HepG2 (cell line): ENCODE results near the gene ABCA4. TPM values are rescaled to one million over a fixed set of nuclear protein-coding genes. Genes with fewer than 3 reads are reported as not detected.

ENCODE experiments used
- ATAC-seq: fragments of 200-7000 bp; cut with Tn5 transposase; 3 replicates; pipeline ENCODE4 v1.9.1; 2020; ENCODE audit warnings: mild to moderate bottlenecking, moderate library complexity
- BruUV-seq: library from RNA; stranded (reverse); fragments of 400-500 nt; replicated peaks from 2 replicates; lab custom pipeline; 2021; lab: Mats Ljungman, UMichigan
- CTCF ChIA-PET: fragments of 300-600 bp; formaldehyde crosslinking; extraction: SDS; loops from one replicate; lab custom pipeline; 2021; ENCODE audit warnings: low total read pairs, inconsistent platforms, low intra/inter-chr PET ratio; lab: Yijun Ruan, JAX
- POLR2A ChIA-PET: fragments of 350-600 bp; sonication (Branson Sonifier 250); formaldehyde crosslinking; loops from one replicate; lab custom pipeline; 2020; ENCODE audit warnings: antibody characterized with exemption, inconsistent platforms; lab: Yijun Ruan, JAX
- DNase-seq: peaks from one replicate; pipeline ENCODE4 v3.0.0-alpha.2; 2015; ENCODE audit warnings: low spot score
- FAIRE-seq: peaks from 3 replicates; lab custom pipeline; 2011; peaks lifted over from hg19 to GRCh38; lab: Jason Lieb, UNC
- H2AFZ ChIP-seq: one replicate; pipeline ENCODE4 v1.6.1; 2011; ENCODE audit warnings: low read length, inconsistent platforms
- H3K27ac ChIP-seq: fragments of 300-600 bp; 3 replicates; pipeline ENCODE4 v1.8.0; 2011; ENCODE audit warnings: mixed run types, mild to moderate bottlenecking, mixed read lengths, low read length, inconsistent platforms; ENCODE audit not compliant: insufficient read depth; ENCODE audit errors: extremely low read length
- H3K27me3 ChIP-seq, 2 experiments: fragments of 200-600 bp in 1 of 2; 2 replicates in 1 of 2; 3 replicates in 1 of 2; pipeline versions ENCODE4 v1.6.0 to v1.8.0; 2011; ENCODE audit warnings: low read length in 2 of 2, mild to moderate bottlenecking in 2 of 2, moderate library complexity in 2 of 2, inconsistent platforms in 1 of 2; ENCODE audit not compliant: insufficient read depth in 2 of 2, control insufficient read depth in 1 of 2
- H3K36me3 ChIP-seq, 2 experiments: fragments of 200-600 bp in 1 of 2; replicated peaks in 1 of 2; 2 replicates in 1 of 2; 3 replicates in 1 of 2; pipeline versions ENCODE4 v1.5.1 to v1.8.0; 2011; ENCODE audit warnings: low read length in 2 of 2, inconsistent platforms in 1 of 2; ENCODE audit not compliant: insufficient read depth in 2 of 2, control insufficient read depth in 1 of 2
- H3K4me1 ChIP-seq: 2 replicates; pipeline ENCODE4 v1.5.1; 2012; ENCODE audit warnings: low read length, inconsistent platforms; ENCODE audit not compliant: insufficient read depth
- H3K4me2 ChIP-seq: 2 replicates; pipeline ENCODE4 v1.6.0; 2011; ENCODE audit warnings: low read depth, low read length, inconsistent platforms
- H3K4me3 ChIP-seq, 3 experiments: fragments of 200-600 bp in 1 of 3; sonication (generic), shearing (Covaris generic) in 1 of 3; replicated peaks in 1 of 3; 2 replicates each; pipeline ENCODE4 v1.5.1; 2011 to 2016; ENCODE audit warnings: low read length in 3 of 3, inconsistent platforms in 2 of 3, low read depth in 2 of 3, mild to moderate bottlenecking in 2 of 3, control low read depth in 1 of 3, mixed read lengths in 1 of 3; ENCODE audit not compliant: insufficient read depth in 1 of 3
- H3K79me2 ChIP-seq: one replicate; pipeline ENCODE4 v1.6.1; 2011; ENCODE audit warnings: low read length, inconsistent platforms; ENCODE audit not compliant: insufficient read depth
- H3K9ac ChIP-seq: 2 replicates; pipeline ENCODE4 v1.6.0; 2011; ENCODE audit warnings: mild to moderate bottlenecking, low read depth, low read length, inconsistent platforms; ENCODE audit not compliant: insufficient read depth
- H3K9me3 ChIP-seq: 2 replicates; pipeline ENCODE4 v1.5.1; 2012; ENCODE audit warnings: mild to moderate bottlenecking, low read length
- H4K20me1 ChIP-seq: 2 replicates; pipeline ENCODE4 v1.6.0; 2011; ENCODE audit warnings: inconsistent platforms, mild to moderate bottlenecking, low read length, moderate library complexity; ENCODE audit not compliant: insufficient read depth
- AGO2 ChIP-seq: fragments of 200-400 bp; formaldehyde crosslinking; optimal IDR thresholded peaks from 2 replicates; pipeline ENCODE3; 2017; ENCODE audit warnings: mild to moderate bottlenecking, low read depth, low read length, moderate library complexity
- FLYWCH1 ChIP-seq: sonication (generic); formaldehyde crosslinking; IDR thresholded peaks from 2 replicates; pipeline ENCODE4 v1.8.1; 2023; ENCODE audit warnings: mild to moderate bottlenecking, missing genetic modification reagents
- PCBP1 ChIP-seq: fragments of 200-400 bp; formaldehyde crosslinking; IDR thresholded peaks from 2 replicates; pipeline ENCODE4 v1.6.1; 2017; ENCODE audit warnings: mild to moderate bottlenecking, low read depth, low read length, borderline replicate concordance
- ZNF644 ChIP-seq: IDR thresholded peaks from 2 replicates; pipeline ENCODE4 v1.6.1; 2016; ENCODE audit warnings: low read depth
- WGBS: methylation state at CpG from one replicate; pipeline ENCODE4 v1.1.6; 2017; ENCODE audit warnings: low lambda C conversion rate; 5-methylcytosine and 5-hydroxymethylcytosine counted together
- in situ Hi-C: cut with HindIII; loops from 2 replicates; pipeline ENCODE4 v1.10.0; 2017; ENCODE audit warnings: low pct_unique_long_range_greater_than_20kb; ENCODE audit not compliant: extremely low pct_ligation_motif_present
- intact Hi-C: fragments of 100-400 bp; cut with micrococcal nuclease; formaldehyde crosslinking; loops from one replicate; pipeline ENCODE4 v1.10.0; 2022; ENCODE audit not compliant: unreplicated experiment
- polyA plus RNA-seq, 8 experiments: library from polyadenylated mRNA; depleted of rRNA in 3 of 8; stranded (reverse) in 7 of 8; unstranded in 1 of 8; fragments of >200 nt; fragmentation: Illumina TruSeq in 4 of 8; extraction: Trizol in 4 of 8; gene quantifications; 2 replicates each; pipeline versions ENCODE4 v1.2.1 to v1.2.3, GENCODE V29; 2011 to 2016; ENCODE audit warnings: low read depth in 4 of 8, missing spikeins in 1 of 8, mixed read lengths in 1 of 8; ENCODE audit not compliant: insufficient read depth in 1 of 8
- total RNA-seq, 5 experiments: library from RNA; depleted of rRNA; stranded (reverse); fragments of >200 nt; fragmentation: Illumina TruSeq; extraction: Trizol; gene quantifications; 2 replicates each; pipeline ENCODE4 v1.2.3, GENCODE V29; 2016; ENCODE audit warnings: low read depth in 1 of 5
- TF ChIP-seq, protein P1 (sequence below): sonication (generic); formaldehyde crosslinking; IDR thresholded peaks from 2 replicates; pipeline ENCODE4 v1.4.0; 2020; ENCODE audit warnings: missing genetic modification reagents
- TF ChIP-seq, protein P2 (sequence below): sonication (generic); formaldehyde crosslinking; IDR thresholded peaks from 2 replicates; pipeline ENCODE4 v1.8.0; 2023; ENCODE audit warnings: mild to moderate bottlenecking, missing genetic modification reagents
- TF ChIP-seq, protein P3 (sequence below): sonication (generic); formaldehyde crosslinking; IDR thresholded peaks from 2 replicates; pipeline ENCODE4 v1.5.1; 2020; ENCODE audit warnings: missing genetic modification reagents, mild to moderate bottlenecking, borderline replicate concordance
- TF ChIP-seq, protein P4 (sequence below): sonication (generic); formaldehyde crosslinking; IDR thresholded peaks from 2 replicates; pipeline ENCODE4 v1.4.0; 2020; ENCODE audit warnings: missing genetic modification reagents
- TF ChIP-seq, protein P5 (sequence below): sonication (generic); formaldehyde crosslinking; IDR thresholded peaks from 2 replicates; pipeline ENCODE4 v1.4.0; 2020; ENCODE audit warnings: missing genetic modification reagents, mild to moderate bottlenecking, borderline replicate concordance

ABCA4 gene
- total and polyA plus RNA-seq, 2 of the 13 experiments (the other 11 are each of a cell fraction or from before 2014, with no cell fraction given), result 0.24 to 0.67 TPM

DNA sequence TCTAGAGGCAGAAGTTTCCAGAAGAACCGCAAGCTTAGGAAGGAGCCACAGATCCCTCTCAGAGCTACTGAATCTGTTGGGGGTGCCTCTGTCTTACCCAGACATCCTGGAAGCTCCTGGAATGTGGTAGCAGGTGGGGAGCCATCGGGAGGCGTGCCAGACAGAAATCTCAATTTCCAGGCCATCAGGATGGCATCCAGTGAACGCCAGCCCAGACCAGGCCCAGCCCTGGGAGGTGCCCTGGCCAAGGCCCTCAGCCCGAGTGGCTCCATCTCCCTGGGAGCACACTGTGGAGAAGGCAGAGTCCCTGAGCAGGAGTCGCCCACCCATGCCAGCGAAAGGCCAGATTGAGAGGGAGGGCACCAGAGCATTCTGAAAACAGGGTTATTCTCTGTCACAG, 2.5 kb downstream of the ABCA4 start (continued):
- TF ChIP-seq, protein P1, sequence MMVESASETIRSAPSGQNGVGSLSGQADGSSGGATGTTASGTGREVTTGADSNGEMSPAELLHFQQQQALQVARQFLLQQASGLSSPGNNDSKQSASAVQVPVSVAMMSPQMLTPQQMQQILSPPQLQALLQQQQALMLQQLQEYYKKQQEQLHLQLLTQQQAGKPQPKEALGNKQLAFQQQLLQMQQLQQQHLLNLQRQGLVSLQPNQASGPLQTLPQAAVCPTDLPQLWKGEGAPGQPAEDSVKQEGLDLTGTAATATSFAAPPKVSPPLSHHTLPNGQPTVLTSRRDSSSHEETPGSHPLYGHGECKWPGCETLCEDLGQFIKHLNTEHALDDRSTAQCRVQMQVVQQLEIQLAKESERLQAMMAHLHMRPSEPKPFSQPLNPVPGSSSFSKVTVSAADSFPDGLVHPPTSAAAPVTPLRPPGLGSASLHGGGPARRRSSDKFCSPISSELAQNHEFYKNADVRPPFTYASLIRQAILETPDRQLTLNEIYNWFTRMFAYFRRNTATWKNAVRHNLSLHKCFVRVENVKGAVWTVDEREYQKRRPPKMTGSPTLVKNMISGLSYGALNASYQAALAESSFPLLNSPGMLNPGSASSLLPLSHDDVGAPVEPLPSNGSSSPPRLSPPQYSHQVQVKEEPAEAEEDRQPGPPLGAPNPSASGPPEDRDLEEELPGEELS (CRISPR knock-in tag), result no peak
- TF ChIP-seq, protein P2, sequence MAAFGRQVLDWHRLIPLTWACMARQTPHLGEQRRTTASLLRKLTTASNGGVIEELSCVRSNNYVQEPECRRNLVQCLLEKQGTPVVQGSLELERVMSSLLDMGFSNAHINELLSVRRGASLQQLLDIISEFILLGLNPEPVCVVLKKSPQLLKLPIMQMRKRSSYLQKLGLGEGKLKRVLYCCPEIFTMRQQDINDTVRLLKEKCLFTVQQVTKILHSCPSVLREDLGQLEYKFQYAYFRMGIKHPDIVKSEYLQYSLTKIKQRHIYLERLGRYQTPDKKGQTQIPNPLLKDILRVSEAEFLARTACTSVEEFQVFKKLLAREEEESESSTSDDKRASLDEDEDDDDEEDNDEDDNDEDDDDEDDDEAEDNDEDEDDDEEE (CRISPR knock-in tag), result no peak
- TF ChIP-seq AGO2, result no peak

DNA sequence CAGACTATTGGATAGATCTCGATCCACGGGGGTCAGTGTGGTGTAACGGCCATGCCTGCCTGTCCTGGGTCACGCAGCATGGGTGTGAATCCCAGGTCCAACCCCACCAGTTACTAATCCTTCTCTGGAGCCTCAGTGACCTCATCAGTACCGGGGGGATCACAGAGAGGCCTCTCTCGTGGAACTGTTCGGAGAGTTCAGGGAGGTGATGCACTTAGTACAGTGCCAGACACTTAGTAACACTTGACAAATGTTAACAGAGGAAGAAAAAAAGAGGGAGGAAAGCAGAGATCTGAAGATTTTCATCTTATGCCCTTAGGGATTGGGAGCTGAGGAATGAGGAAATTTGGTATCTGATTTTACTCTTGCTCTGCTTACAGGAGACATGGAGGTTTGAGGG, 2.9 kb downstream of the ABCA4 start:
- no TSS peak for BruUV-seq
- DNase-seq (no peak), FAIRE-seq (no peak), ATAC-seq (no peak)
- H3K36me3 ChIP-seq, result no peaks in the 10 kb centered on the region
- H3K4me3 ChIP-seq, result no peak overlapping the region
- ChIA-PET POLR2A (interaction anchor here (1.0 kb wide), 1 partner anchor 56 kb away, joined by 3 read pairs; no protein-coding TSS in a partner anchor), CTCF (no interaction called here)
- no peak overlapping the region for H3K4me2 ChIP-seq
- H3K27ac ChIP-seq, result no peak overlapping the region
- in situ Hi-C loops (no loop called here), intact Hi-C loops (loop anchor here (5.0 kb wide), 1 partner anchor 56 kb away; no protein-coding TSS in a partner anchor)
- peaks cover 0 to 4% of the 10 kb centered on the region in 2 experiments; a peak in 1 of 5 replicates for H3K27me3 ChIP-seq
- H3K9me3 ChIP-seq, result no peaks in the 10 kb centered on the region
- H4K20me1 ChIP-seq, result no peaks in the 10 kb centered on the region
- H2AFZ ChIP-seq, result no peak overlapping the region
- 83% methylated on average over 7 of the region's 7 CpGs for WGBS
- no peaks in the 10 kb centered on the region for H3K79me2 ChIP-seq
- peaks cover 90% of the 10 kb centered on the region for H3K4me1 ChIP-seq
- H3K9ac ChIP-seq, result no peak overlapping the region
- TF ChIP-seq, protein P3, sequence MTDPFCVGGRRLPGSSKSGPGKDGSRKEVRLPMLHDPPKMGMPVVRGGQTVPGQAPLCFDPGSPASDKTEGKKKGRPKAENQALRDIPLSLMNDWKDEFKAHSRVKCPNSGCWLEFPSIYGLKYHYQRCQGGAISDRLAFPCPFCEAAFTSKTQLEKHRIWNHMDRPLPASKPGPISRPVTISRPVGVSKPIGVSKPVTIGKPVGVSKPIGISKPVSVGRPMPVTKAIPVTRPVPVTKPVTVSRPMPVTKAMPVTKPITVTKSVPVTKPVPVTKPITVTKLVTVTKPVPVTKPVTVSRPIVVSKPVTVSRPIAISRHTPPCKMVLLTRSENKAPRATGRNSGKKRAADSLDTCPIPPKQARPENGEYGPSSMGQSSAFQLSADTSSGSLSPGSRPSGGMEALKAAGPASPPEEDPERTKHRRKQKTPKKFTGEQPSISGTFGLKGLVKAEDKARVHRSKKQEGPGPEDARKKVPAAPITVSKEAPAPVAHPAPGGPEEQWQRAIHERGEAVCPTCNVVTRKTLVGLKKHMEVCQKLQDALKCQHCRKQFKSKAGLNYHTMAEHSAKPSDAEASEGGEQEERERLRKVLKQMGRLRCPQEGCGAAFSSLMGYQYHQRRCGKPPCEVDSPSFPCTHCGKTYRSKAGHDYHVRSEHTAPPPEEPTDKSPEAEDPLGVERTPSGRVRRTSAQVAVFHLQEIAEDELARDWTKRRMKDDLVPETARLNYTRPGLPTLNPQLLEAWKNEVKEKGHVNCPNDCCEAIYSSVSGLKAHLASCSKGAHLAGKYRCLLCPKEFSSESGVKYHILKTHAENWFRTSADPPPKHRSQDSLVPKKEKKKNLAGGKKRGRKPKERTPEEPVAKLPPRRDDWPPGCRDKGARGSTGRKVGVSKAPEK (CRISPR knock-in tag), result no peak
- no peak for TF ChIP-seq PCBP1
- no peak for TF ChIP-seq FLYWCH1 (CRISPR knock-in tag)
- TF ChIP-seq ZNF644 (CRISPR knock-in tag), result no peak
- TF ChIP-seq, protein P4, sequence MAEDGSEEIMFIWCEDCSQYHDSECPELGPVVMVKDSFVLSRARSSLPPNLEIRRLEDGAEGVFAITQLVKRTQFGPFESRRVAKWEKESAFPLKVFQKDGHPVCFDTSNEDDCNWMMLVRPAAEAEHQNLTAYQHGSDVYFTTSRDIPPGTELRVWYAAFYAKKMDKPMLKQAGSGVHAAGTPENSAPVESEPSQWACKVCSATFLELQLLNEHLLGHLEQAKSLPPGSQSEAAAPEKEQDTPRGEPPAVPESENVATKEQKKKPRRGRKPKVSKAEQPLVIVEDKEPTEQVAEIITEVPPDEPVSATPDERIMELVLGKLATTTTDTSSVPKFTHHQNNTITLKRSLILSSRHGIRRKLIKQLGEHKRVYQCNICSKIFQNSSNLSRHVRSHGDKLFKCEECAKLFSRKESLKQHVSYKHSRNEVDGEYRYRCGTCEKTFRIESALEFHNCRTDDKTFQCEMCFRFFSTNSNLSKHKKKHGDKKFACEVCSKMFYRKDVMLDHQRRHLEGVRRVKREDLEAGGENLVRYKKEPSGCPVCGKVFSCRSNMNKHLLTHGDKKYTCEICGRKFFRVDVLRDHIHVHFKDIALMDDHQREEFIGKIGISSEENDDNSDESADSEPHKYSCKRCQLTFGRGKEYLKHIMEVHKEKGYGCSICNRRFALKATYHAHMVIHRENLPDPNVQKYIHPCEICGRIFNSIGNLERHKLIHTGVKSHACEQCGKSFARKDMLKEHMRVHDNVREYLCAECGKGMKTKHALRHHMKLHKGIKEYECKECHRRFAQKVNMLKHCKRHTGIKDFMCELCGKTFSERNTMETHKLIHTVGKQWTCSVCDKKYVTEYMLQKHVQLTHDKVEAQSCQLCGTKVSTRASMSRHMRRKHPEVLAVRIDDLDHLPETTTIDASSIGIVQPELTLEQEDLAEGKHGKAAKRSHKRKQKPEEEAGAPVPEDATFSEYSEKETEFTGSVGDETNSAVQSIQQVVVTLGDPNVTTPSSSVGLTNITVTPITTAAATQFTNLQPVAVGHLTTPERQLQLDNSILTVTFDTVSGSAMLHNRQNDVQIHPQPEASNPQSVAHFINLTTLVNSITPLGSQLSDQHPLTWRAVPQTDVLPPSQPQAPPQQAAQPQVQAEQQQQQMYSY, result no peak
- TF ChIP-seq, protein P5, sequence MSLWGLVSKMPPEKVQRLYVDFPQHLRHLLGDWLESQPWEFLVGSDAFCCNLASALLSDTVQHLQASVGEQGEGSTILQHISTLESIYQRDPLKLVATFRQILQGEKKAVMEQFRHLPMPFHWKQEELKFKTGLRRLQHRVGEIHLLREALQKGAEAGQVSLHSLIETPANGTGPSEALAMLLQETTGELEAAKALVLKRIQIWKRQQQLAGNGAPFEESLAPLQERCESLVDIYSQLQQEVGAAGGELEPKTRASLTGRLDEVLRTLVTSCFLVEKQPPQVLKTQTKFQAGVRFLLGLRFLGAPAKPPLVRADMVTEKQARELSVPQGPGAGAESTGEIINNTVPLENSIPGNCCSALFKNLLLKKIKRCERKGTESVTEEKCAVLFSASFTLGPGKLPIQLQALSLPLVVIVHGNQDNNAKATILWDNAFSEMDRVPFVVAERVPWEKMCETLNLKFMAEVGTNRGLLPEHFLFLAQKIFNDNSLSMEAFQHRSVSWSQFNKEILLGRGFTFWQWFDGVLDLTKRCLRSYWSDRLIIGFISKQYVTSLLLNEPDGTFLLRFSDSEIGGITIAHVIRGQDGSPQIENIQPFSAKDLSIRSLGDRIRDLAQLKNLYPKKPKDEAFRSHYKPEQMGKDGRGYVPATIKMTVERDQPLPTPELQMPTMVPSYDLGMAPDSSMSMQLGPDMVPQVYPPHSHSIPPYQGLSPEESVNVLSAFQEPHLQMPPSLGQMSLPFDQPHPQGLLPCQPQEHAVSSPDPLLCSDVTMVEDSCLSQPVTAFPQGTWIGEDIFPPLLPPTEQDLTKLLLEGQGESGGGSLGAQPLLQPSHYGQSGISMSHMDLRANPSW, result no peak
